Subcutaneous preadipocyte (primary cell): Measurements from ENCODE around the gene RUNX1. TPM values are rescaled to one million over a fixed set of nuclear protein-coding genes. Genes with fewer than 3 reads are reported as not detected.

Experiments used
- total RNA-seq: library from RNA; depleted of rRNA; stranded (reverse); fragments of >200 nt; gene quantifications from 2 replicates; pipeline ENCODE4 v1.2.3, GENCODE V29; 2012

RUNX1 gene
- 18.4 and 20.9 TPM in 2 replicates for total RNA-seq

DNA sequence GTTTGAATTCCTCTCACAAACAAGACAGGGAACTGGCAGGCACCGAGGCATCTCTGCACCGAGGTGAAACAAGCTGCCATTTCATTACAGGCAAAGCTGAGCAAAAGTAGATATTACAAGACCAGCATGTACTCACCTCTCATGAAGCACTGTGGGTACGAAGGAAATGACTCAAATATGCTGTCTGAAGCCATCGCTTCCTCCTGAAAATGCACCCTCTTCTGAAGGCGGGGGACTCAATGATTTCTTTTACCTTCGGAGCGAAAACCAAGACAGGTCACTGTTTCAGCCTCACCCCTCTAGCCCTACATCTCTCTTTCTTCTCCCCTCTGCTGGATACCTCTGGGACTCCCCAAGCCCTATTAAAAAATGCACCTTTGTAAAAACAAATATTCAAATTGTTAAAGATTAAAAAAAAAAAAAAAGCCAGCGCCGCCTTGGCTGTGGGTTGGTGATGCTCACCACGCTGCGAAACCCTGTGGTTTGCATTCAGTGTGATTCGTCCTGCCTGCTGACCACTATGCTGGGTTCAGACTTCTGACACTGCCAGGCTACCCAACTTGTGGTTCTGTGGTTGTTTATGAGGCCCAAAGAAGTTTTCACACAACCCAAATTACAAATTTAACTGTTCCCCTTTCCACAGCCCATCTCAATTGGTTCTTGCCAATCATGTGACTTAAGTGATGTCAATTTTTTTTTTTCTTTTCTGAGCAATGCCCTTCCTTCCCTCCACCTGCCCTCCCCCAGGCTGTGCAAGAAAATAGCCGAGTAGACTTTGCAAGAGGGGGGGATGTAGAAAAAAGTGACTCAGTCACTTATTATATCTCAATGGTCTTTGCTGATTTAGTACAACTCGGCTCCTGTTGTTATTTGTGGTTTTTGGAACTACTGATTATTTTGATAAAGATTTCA lies at the start of gene RUNX1:
Gene RUNX1 (minus strand): TSS at position 597 of the 912 bp plus-strand sequence.

